PC-9 (cell line): ENCODE measurements around the gene TGFBI.

ENCODE experiments used
- CTCF ChIP-seq: fragments of 200-600 bp; sonication (generic); conservative IDR thresholded peaks from 2 replicates; pipeline ENCODE4 v1.6.1; 2017; ENCODE audit warnings: mixed run types, antibody characterized with exemption, mild to moderate bottlenecking, moderate library complexity
- EZH2 ChIP-seq: fragments of 200-600 bp; sonication (generic); IDR thresholded peaks from 2 replicates; pipeline ENCODE4 v1.8.0; 2017; ENCODE audit warnings: antibody characterized with exemption, low read depth

GRCh38 chr5:136108766-136109165 lies 80.0 kb downstream of the TGFBI start:
- no peak for TF ChIP-seq CTCF
- no peak for TF ChIP-seq EZH2
